ENCODE results near the gene PRRT1B.

DNA sequence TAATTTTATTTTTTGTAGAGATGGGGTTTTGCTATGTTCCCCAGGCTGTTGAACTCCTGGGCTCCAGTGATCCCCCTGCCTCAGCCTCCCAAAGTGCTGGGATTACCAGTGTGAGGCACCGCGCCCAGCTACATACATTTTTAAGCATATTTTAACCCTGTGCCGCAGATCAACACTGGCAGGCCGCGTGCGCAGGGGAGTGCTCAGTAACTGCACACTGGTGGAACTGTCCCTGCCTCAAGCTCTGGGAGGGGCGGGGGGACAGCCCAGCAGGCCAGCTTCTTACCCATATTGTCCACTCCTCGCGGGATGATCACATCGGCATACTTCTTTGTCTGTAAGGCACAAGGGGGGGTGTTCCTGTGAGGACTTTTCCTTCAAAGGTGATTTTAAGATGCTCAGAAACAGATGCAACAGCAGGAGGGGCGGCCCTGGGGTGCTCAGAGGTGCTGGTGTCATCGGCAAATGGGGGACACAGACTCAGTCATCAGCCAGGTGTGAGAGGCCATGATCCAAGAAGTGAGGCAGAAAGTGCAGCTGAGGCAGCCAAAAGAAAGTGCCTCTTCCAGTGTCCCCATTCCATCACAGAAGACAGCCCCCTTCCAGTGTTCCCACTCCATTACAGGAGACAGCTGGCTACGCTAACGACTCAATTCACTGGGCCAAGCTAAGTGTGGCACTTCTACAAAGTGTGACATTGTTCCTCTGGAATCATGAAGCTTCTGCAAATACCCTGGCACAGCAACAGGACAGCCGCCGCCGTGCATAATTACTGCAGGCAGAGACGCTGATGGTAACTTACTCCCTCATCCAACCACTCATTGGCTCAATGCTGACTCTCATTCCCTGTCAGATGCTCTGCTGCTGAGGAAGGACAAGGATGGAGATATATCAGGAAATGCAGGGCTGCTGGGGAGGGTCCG lies 19.4 kb upstream of the PRRT1B start:
- TF ChIP-seq POLR2A (IDR thresholded peaks at IDR 0.05): no peak
- TF ChIP-seq CTCF (IDR thresholded peaks at IDR 0.05): no peak
- no peak for TF ChIP-seq EP300 (IDR thresholded peaks at IDR 0.05)
